CD14-positive monocyte (primary cell): Measurements from ENCODE around the gene EEIG1. TPM values are rescaled to one million over a fixed set of nuclear protein-coding genes. Genes with fewer than 3 reads are reported as not detected.

ENCODE experiments used
- DNase-seq, 3 donors: peaks; one replicate each; pipeline ENCODE4 v3.0.0-alpha.2; 2011 to 2022
- H2AFZ ChIP-seq: 2 replicates; pipeline ENCODE4 v1.6.0; 2012; ENCODE audit warnings: mild to moderate bottlenecking, low read depth, low read length, inconsistent platforms; ENCODE audit not compliant: insufficient read depth, poor library complexity, severe bottlenecking
- H3K27ac ChIP-seq, 2 donors: 1 replicate in 1 of 2; 2 replicates in 1 of 2; pipeline ENCODE4 v1.5.1; 2012 to 2013; ENCODE audit warnings: low read length in 2 of 2, control low read depth in 1 of 2, inconsistent platforms in 1 of 2, low read depth in 1 of 2, mild to moderate bottlenecking in 1 of 2
- H3K27me3 ChIP-seq, 2 donors: one replicate each; pipeline versions ENCODE4 v1.6.0 to v1.6.1; 2011 to 2013; ENCODE audit warnings: low read length in 2 of 2; ENCODE audit not compliant: control insufficient read depth in 2 of 2, insufficient read depth in 2 of 2
- H3K36me3 ChIP-seq, 2 donors: replicated peaks in 1 of 2; 1 replicate in 1 of 2; 2 replicates in 1 of 2; pipeline versions ENCODE4 v1.5.1 to v1.6.1; 2012 to 2013; ENCODE audit warnings: low read length in 2 of 2, control low read depth in 1 of 2, inconsistent platforms in 1 of 2, mild to moderate bottlenecking in 1 of 2; ENCODE audit not compliant: insufficient read depth in 2 of 2, control insufficient read depth in 1 of 2
- H3K4me1 ChIP-seq, 2 donors: 1 replicate in 1 of 2; 2 replicates in 1 of 2; pipeline versions ENCODE4 v1.5.1 to v1.6.1; 2012 to 2013; ENCODE audit warnings: low read length in 2 of 2, control low read depth in 1 of 2, inconsistent platforms in 1 of 2, mild to moderate bottlenecking in 1 of 2, moderate library complexity in 1 of 2; ENCODE audit not compliant: insufficient read depth in 2 of 2, control insufficient read depth in 1 of 2
- H3K4me2 ChIP-seq: replicated peaks from 2 replicates; pipeline ENCODE3; 2012; ENCODE audit warnings: low read length, moderate library complexity, mild to moderate bottlenecking; ENCODE audit not compliant: poor library complexity, severe bottlenecking; ENCODE audit errors: extremely low read depth
- H3K4me3 ChIP-seq, 3 experiments: fragments of 200-600 bp in 1 of 3; sonication (generic) in 1 of 3; replicated peaks in 1 of 3; 1 replicate in 2 of 3; 2 replicates in 1 of 3; pipeline ENCODE4 v1.5.1; 2011 to 2013; ENCODE audit warnings: low read length in 3 of 3, mild to moderate bottlenecking in 3 of 3, control low read depth in 2 of 3, low read depth in 2 of 3, inconsistent platforms in 1 of 3, moderate library complexity in 1 of 3
- H3K79me2 ChIP-seq: 2 replicates; pipeline ENCODE4 v1.6.0; 2012; ENCODE audit warnings: mild to moderate bottlenecking, control low read depth, inconsistent platforms, low read length, moderate library complexity; ENCODE audit not compliant: insufficient read depth
- H3K9ac ChIP-seq: 2 replicates; pipeline ENCODE4 v1.6.0; 2017; ENCODE audit warnings: low read length, mild to moderate bottlenecking; ENCODE audit not compliant: insufficient read depth, poor library complexity, severe bottlenecking
- H3K9me3 ChIP-seq, 2 donors: replicated peaks in 1 of 2; 1 replicate in 1 of 2; 2 replicates in 1 of 2; pipeline versions ENCODE4 v1.5.1 to v1.6.1; 2012 to 2013; ENCODE audit warnings: low read length in 2 of 2, control low read depth in 1 of 2; ENCODE audit not compliant: control insufficient read depth in 1 of 2, insufficient read depth in 1 of 2
- H4K20me1 ChIP-seq: 2 replicates; pipeline ENCODE4 v1.6.0; 2012; ENCODE audit warnings: mild to moderate bottlenecking, low read length, control low read depth, moderate library complexity; ENCODE audit not compliant: insufficient read depth
- H3K27ac Mint-ChIP-seq, 7 donors: one replicate each; pipeline ENCODE4 v1.8.0; 2020; ENCODE audit warnings: mild to moderate bottlenecking in 7 of 7, mixed read lengths in 7 of 7, moderate library complexity in 6 of 7, inconsistent platforms in 2 of 7
- H3K27me3 Mint-ChIP-seq, 3 donors: one replicate each; pipeline ENCODE4 v1.8.0; 2021 to 2022; ENCODE audit warnings: low read depth in 3 of 3, mild to moderate bottlenecking in 3 of 3, mixed read lengths in 3 of 3, moderate library complexity in 3 of 3, inconsistent platforms in 1 of 3
- H3K36me3 Mint-ChIP-seq, 2 donors: one replicate each; pipeline ENCODE4 v1.8.0; 2020; ENCODE audit warnings: mixed read lengths in 2 of 2, inconsistent platforms in 1 of 2, mild to moderate bottlenecking in 1 of 2
- H3K4me1 Mint-ChIP-seq: one replicate; pipeline ENCODE4 v1.8.0; 2020; ENCODE audit warnings: mild to moderate bottlenecking, mixed read lengths
- H3K4me3 Mint-ChIP-seq, 2 donors: one replicate each; pipeline ENCODE4 v1.8.0; 2020; ENCODE audit warnings: mild to moderate bottlenecking in 2 of 2, mixed read lengths in 2 of 2, moderate library complexity in 1 of 2
- H3K9me3 Mint-ChIP-seq, 7 donors: one replicate each; pipeline ENCODE4 v1.8.0; 2020 to 2022; ENCODE audit warnings: mixed read lengths in 7 of 7, mild to moderate bottlenecking in 6 of 7, moderate library complexity in 6 of 7, inconsistent platforms in 2 of 7
- WGBS: methylation state at CpG from one replicate; pipeline ENCODE4 v1.1.5; 2013; ENCODE audit warnings: missing lambda C conversion rate; ENCODE audit not compliant: insufficient coverage; 5-methylcytosine and 5-hydroxymethylcytosine counted together
- intact Hi-C, 2 donors: fragments of 100-400 bp; cut with micrococcal nuclease; formaldehyde crosslinking; loops; one replicate each; pipeline versions ENCODE4 v1.15.0 to v1.15.1; 2023
- polyA plus RNA-seq, 3 donors: library from polyadenylated mRNA; depleted of rRNA in 1 of 3; unstranded in 2 of 3; stranded (reverse) in 1 of 3; fragments of 300-500 nt in 2 of 3; fragments of >200 nt in 1 of 3; fragmentation: Illumina TruSeq in 2 of 3; gene quantifications; 1 replicate in 2 of 3; 2 replicates in 1 of 3; pipeline ENCODE4 v1.2.3, GENCODE V29; 2012 to 2021
- TF ChIP-seq, protein P1 (sequence below): fragments of 200-600 bp; IDR thresholded peaks from one replicate; pipeline ENCODE4 v1.8.0; 2022; ENCODE audit warnings: antibody characterized with exemption, mild to moderate bottlenecking

Gene EEIG1
- polyA plus RNA-seq, 3 donors = 0.86 to 2.3 (median 2.1) TPM

DNA sequence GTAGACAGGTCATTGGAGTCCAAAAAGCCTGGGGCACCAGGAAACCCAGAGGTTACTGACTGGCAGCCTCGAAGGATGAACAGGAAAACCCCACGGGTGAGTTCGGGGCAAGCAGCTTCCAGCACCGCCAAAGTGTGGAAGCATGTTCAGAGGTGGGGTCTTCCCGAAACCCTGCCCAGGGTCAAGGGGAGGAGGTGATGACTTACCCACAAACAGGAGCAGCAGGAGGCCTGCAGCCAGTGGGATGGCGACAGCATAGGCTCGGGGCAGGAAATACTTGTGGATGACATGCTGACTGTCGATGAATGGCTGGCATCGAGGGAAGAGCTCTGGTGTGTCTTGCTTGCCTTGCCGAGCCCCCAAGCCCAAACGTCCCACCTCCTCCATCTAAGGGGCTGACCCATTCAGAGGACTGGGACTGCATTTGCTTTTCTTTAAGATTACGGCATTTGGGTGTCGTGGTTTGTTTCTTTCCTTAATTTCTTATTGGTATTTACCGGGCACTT lies 44.4 kb downstream of the EEIG1 start:
- 79% methylated on average over 9 of the region's 14 CpGs for WGBS
- Histone ChIP-seq H3K27ac (no peak overlapping the region), H3K36me3 (peaks cover 2 to 9% of the 10 kb centered on the region in 2 donors), H4K20me1 (peaks cover 33% of the 10 kb centered on the region), H3K4me2 (peak overlapping the region; percentile 93), H3K4me1 (peaks cover 29 to 36% of the 10 kb centered on the region in 2 donors), H3K27me3 (peaks cover 0 to 5% of the 10 kb centered on the region in 2 donors), H3K9ac (no peak overlapping the region), H3K4me3 (peak overlapping the region in 1 of 3 experiments; percentile 89), H2AFZ (no peak overlapping the region), H3K79me2 (peaks cover 24% of the 10 kb centered on the region), H3K9me3 (no peaks in the 10 kb centered on the region)
- Mint-ChIP-seq H3K27ac (peak overlapping the region in 4 of 7 donors; percentile 12 to 92 (median 62)), H3K9me3 (peaks cover 0 to under 1% (median 0%) of the 10 kb centered on the region in 7 donors), H3K4me1 (peaks cover 42% of the 10 kb centered on the region), H3K4me3 (peak overlapping the region; percentile 7 to 100), H3K27me3 (peaks cover 7 to 12% (median 9%) of the 10 kb centered on the region in 3 donors), H3K36me3 (peaks cover 16 to 36% of the 10 kb centered on the region in 2 donors)
- intact Hi-C loops = no loop called here
- DNase-seq = no peak
- TF ChIP-seq, protein P1, sequence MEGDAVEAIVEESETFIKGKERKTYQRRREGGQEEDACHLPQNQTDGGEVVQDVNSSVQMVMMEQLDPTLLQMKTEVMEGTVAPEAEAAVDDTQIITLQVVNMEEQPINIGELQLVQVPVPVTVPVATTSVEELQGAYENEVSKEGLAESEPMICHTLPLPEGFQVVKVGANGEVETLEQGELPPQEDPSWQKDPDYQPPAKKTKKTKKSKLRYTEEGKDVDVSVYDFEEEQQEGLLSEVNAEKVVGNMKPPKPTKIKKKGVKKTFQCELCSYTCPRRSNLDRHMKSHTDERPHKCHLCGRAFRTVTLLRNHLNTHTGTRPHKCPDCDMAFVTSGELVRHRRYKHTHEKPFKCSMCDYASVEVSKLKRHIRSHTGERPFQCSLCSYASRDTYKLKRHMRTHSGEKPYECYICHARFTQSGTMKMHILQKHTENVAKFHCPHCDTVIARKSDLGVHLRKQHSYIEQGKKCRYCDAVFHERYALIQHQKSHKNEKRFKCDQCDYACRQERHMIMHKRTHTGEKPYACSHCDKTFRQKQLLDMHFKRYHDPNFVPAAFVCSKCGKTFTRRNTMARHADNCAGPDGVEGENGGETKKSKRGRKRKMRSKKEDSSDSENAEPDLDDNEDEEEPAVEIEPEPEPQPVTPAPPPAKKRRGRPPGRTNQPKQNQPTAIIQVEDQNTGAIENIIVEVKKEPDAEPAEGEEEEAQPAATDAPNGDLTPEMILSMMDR = no peak

DNA sequence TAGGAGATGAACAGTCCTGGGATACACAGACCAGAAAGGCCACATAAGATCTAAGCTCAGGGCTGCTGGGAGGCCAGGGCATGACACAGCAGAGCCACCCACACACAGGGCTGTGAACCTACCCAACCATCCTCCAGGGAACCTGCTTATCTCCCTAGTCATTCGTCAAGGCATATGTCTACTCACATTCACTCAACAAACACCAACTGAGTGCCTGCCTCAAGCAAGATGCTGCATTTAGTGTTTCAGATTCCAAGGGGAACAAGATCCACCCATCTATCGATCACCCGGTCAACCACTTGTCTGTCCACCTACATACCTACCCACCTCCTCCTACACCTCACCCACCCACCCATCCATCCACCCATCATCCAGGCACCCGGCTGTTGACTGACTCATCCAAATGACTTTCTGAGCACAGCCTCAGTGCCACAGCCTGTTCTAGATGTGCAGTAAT lies 45.0 kb downstream of the EEIG1 start:
- Mint-ChIP-seq H3K4me3 (no peak overlapping the region), H3K27me3 (peaks cover 14 to 18% (median 15%) of the 10 kb centered on the region in 3 donors), H3K4me1 (peaks cover 48% of the 10 kb centered on the region), H3K36me3 (peaks cover 16 to 36% of the 10 kb centered on the region in 2 donors), H3K27ac (peak overlapping the region in 2 of 7 donors; percentile 26 to 73), H3K9me3 (peaks cover 0 to 4% (median 0%) of the 10 kb centered on the region in 7 donors)
- peaks cover 36% of the 10 kb centered on the region for H4K20me1 ChIP-seq
- DNase-seq = no peak
- H3K27me3 ChIP-seq = peaks cover 0 to 11% of the 10 kb centered on the region in 2 donors
- H3K27ac ChIP-seq = no peak overlapping the region
- peaks cover 2 to 9% of the 10 kb centered on the region in 2 donors for H3K36me3 ChIP-seq
- H3K4me3 ChIP-seq = no peak overlapping the region
- WGBS = 100% methylated on average over 3 of the region's 4 CpGs
- intact Hi-C loops = no loop called here
- H3K4me2 ChIP-seq = peak overlapping the region; percentile 93
- no peaks in the 10 kb centered on the region for H3K9me3 ChIP-seq
- TF ChIP-seq, protein P1 = no peak
- H3K4me1 ChIP-seq = peaks cover 35 to 42% of the 10 kb centered on the region in 2 donors
- H3K79me2 ChIP-seq = peaks cover 24% of the 10 kb centered on the region
- H3K9ac ChIP-seq = no peak overlapping the region
- no peak overlapping the region for H2AFZ ChIP-seq
